Calu3 (cell line): ENCODE data around the gene CHRNG. TPM values are rescaled to one million over a fixed set of nuclear protein-coding genes. Genes with fewer than 3 reads are reported as not detected.

Experiments used
- BruUV-seq: library from RNA; stranded (reverse); fragments of 400-500 nt; replicated peaks from 2 replicates; lab custom pipeline; 2021; lab: Mats Ljungman, UMichigan
- CTCF ChIA-PET: fragments of 300-600 bp; sonication (Branson Sonifier 250); formaldehyde crosslinking; loops from one replicate; lab custom pipeline; 2022; ENCODE audit warnings: antibody characterized with exemption; lab: Charles Lee
- DNase-seq: peaks from one replicate; pipeline ENCODE4 v3.0.0; 2022
- H3K27ac Mint-ChIP-seq: one replicate; pipeline ENCODE4 v1.8.0; 2022; ENCODE audit warnings: mixed read lengths; ENCODE audit not compliant: unreplicated experiment
- H3K27me3 Mint-ChIP-seq: one replicate; pipeline ENCODE4 v1.8.0; 2022; ENCODE audit warnings: mixed read lengths; ENCODE audit not compliant: unreplicated experiment
- H3K36me3 Mint-ChIP-seq: one replicate; pipeline ENCODE4 v1.8.0; 2022; ENCODE audit warnings: mild to moderate bottlenecking, moderate library complexity, mixed read lengths; ENCODE audit not compliant: insufficient read depth, unreplicated experiment
- H3K4me1 Mint-ChIP-seq: one replicate; pipeline ENCODE4 v1.8.0; 2022; ENCODE audit warnings: mild to moderate bottlenecking, low read depth, mixed read lengths; ENCODE audit not compliant: unreplicated experiment
- H3K4me3 Mint-ChIP-seq: one replicate; pipeline ENCODE4 v1.8.0; 2022; ENCODE audit warnings: mild to moderate bottlenecking, low read depth, moderate library complexity, mixed read lengths; ENCODE audit not compliant: unreplicated experiment
- H3K9me3 Mint-ChIP-seq: one replicate; pipeline ENCODE4 v1.8.0; 2022; ENCODE audit warnings: low read depth, mixed read lengths; ENCODE audit not compliant: unreplicated experiment
- CTCF ChIP-seq: fragments of 200-600 bp; IDR thresholded peaks from one replicate; pipeline ENCODE4 v1.8.0; 2022; ENCODE audit warnings: antibody characterized with exemption; ENCODE audit not compliant: unreplicated experiment
- intact Hi-C: fragments of 100-400 bp; cut with micrococcal nuclease; formaldehyde crosslinking; loops from one replicate; pipeline ENCODE4 v1.10.0; 2022; ENCODE audit not compliant: unreplicated experiment
- total RNA-seq: library from RNA; stranded (reverse); gene quantifications from 2 replicates; pipeline ENCODE4 v1.2.3, GENCODE V29; 2022

Gene CHRNG
- total RNA-seq, 1 experiment from 2014 or later, result not detected

DNA sequence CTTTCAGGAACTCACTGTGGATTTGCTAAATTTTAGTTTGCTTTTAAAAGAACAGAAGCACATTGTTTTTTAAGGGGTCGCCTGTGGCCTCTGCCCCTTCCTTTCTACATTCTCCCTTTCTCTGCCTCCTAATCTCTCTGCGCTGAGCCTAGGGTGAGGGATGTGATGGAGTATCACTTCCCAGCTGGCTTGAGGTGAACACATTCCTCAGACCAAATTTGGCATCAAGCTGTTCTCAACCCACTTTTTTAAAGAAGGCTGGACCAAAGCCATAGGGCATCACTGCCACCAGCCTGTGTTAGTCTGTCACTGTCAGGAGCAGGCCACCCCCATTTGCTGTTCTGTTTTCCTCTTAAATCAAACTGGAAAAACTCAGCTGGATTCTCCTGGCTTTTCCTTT lies 38.3 kb downstream of the CHRNG start:
- TF ChIP-seq CTCF, result no peak
- H3K4me3 Mint-ChIP-seq, result no peak overlapping the region
- H3K27ac Mint-ChIP-seq, result no peak overlapping the region
- peaks cover 50% of the 10 kb centered on the region for H3K4me1 Mint-ChIP-seq
- no peaks in the 10 kb centered on the region for H3K27me3 Mint-ChIP-seq
- peaks cover 18% of the 10 kb centered on the region for H3K36me3 Mint-ChIP-seq
- DNase-seq, result no peak
- CTCF ChIA-PET, result no interaction called here
- no peaks in the 10 kb centered on the region for H3K9me3 Mint-ChIP-seq
- BruUV-seq, result no TSS peak
- intact Hi-C loops, result no loop called here

DNA sequence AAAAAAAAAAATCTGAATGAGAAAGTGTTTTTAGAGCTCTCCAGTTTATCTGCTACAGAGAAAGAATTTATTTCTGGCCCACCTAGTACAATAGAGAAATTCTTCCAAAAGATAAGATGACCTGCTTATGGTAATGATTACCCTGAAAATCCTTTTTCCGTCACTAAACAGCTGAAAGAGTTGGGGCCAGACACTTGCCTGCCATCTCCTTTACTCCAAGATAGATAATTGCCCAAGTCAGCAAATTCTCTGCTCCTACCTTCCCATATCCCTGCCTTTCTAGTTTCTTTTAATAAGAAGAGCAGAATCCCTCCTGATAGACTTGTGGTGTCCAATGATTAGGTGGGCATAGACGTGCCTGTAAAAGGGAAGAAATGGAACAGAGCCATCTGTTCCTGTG lies 39.1 kb downstream of the CHRNG start:
- intact Hi-C loops, result no loop called here
- peaks cover 14% of the 10 kb centered on the region for H3K36me3 Mint-ChIP-seq
- no peak for TF ChIP-seq CTCF
- no peak for DNase-seq
- CTCF ChIA-PET, result no interaction called here
- H3K4me3 Mint-ChIP-seq, result no peak overlapping the region
- H3K27me3 Mint-ChIP-seq, result no peaks in the 10 kb centered on the region
- H3K9me3 Mint-ChIP-seq, result no peaks in the 10 kb centered on the region
- peaks cover 42% of the 10 kb centered on the region for H3K4me1 Mint-ChIP-seq
- no peak overlapping the region for H3K27ac Mint-ChIP-seq
- BruUV-seq, result no TSS peak

DNA sequence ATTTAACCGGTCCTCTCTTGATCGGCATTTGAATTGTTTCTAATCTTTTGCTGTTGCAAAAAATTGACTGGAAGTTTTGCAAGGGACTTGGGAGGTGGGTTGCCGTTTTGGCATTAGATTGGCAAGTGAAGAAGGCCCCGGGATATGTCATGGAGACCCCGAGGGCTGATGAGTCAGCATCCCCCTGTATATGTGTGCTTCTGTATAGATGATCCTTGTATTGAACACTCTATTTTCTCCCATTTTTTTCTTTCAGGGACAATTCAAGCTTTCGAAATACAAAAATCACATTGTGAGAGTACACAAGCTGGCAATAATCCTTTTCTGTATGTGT lies 41.1 kb downstream of the CHRNG start:
- no peak overlapping the region for H3K27ac Mint-ChIP-seq
- intact Hi-C loops, result no loop called here
- H3K9me3 Mint-ChIP-seq, result no peaks in the 10 kb centered on the region
- H3K36me3 Mint-ChIP-seq, result peaks cover 5% of the 10 kb centered on the region
- H3K27me3 Mint-ChIP-seq, result no peaks in the 10 kb centered on the region
- CTCF ChIA-PET, result interaction anchor here (0.5 to 1.6 kb wide), 9 partner anchors 10 to 1055 kb away, joined by 3 to 8 read pairs (median 4); no protein-coding TSS in a partner anchor
- TF ChIP-seq CTCF, result no peak
- no peak for DNase-seq
- peaks cover 30% of the 10 kb centered on the region for H3K4me1 Mint-ChIP-seq
- BruUV-seq, result no TSS peak
- no peak overlapping the region for H3K4me3 Mint-ChIP-seq

DNA sequence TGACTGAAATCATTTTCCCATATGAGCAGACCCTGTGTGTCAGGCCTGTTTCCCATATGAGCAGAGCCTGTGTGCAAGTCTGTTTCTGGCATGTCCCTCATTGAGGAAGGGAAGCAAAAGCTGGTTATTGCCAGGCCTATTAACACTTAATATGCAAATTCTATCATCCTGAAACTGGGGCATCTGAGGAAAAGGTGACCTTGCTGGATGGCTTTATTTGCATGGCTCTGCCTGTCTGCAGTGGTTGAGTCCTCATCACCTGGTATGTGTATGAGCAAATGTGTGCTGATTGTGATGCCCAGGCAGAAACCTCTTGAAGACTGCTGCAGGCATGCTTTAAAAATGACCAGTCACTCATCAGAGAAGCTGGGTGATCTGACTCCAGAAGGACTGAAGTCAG lies 42.2 kb downstream of the CHRNG start:
- Mint-ChIP-seq H3K36me3 (peaks cover 5% of the 10 kb centered on the region), H3K4me3 (no peak overlapping the region), H3K9me3 (no peaks in the 10 kb centered on the region), H3K27me3 (no peaks in the 10 kb centered on the region), H3K27ac (no peak overlapping the region), H3K4me1 (peaks cover 27% of the 10 kb centered on the region)
- no peak for TF ChIP-seq CTCF
- DNase-seq, result no peak
- intact Hi-C loops, result no loop called here
- no TSS peak for BruUV-seq
- CTCF ChIA-PET, result no interaction called here

GRCh38 chr2:232584238-232584637 lies 44.7 kb downstream of the CHRNG start:
- no TSS peak for BruUV-seq
- H3K4me1 Mint-ChIP-seq, result peaks cover 33% of the 10 kb centered on the region
- CTCF ChIA-PET, result interaction anchor here (1.4 kb wide), 1 partner anchor 9 kb away, joined by 4 read pairs; no protein-coding TSS in a partner anchor
- no peak overlapping the region for H3K4me3 Mint-ChIP-seq
- no peak for TF ChIP-seq CTCF
- H3K27me3 Mint-ChIP-seq, result no peaks in the 10 kb centered on the region
- no peak for DNase-seq
- H3K36me3 Mint-ChIP-seq, result peaks cover 5% of the 10 kb centered on the region
- H3K9me3 Mint-ChIP-seq, result no peaks in the 10 kb centered on the region
- H3K27ac Mint-ChIP-seq, result no peak overlapping the region
- intact Hi-C loops, result no loop called here
